ENCODE data around the gene ZNF664. TPM values are rescaled to one million over a fixed set of nuclear protein-coding genes. Genes with fewer than 3 reads are reported as not detected.

ZNF664 gene
- total and polyA plus RNA-seq, 2 donors (not counting 1 experiment from before 2014, with no cell fraction given) = 14.3 to 47.1 TPM

DNA sequence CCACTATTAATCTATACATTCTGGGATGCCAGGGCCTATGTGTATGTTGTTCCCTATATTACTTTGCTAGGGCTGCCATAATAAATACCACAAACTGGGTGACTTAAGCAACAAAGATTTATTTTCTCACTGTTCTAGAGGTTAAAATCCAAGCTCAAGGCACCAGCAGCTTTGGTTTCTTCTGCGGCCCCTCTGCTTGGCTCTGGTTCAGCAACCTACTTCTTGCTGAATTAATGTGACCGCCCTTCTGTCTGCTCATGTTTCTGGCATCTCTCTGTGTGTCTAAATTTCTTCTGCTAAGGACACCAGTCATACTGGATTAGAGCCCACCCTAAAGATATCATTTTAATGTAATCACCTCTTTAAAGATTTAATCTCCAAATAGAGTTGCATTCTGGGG, 84.7 kb downstream of the ZNF664 start:
- no peaks in the 10 kb centered on the region for H3K4me1 Mint-ChIP-seq
- intact Hi-C loops (cut with micrococcal nuclease) = no loop called here
- Histone ChIP-seq H4K20me1 (ENCODE audit: control insufficient read depth, insufficient read depth, low read length, poor library complexity, severe bottlenecking) (no peaks in the 10 kb centered on the region), H3K27ac (ENCODE audit: low read length in 2 of 2) (no peak overlapping the region), H3K9ac (ENCODE audit: low read length) (no peak overlapping the region), H2AFZ (ENCODE audit: insufficient read depth, low read depth, low read length, poor library complexity, severe bottlenecking) (no peak overlapping the region), H3K79me2 (ENCODE audit: control insufficient read depth, insufficient read depth, low read length) (no peaks in the 10 kb centered on the region), H3K4me2 (replicated peaks; ENCODE audit: low read depth, low read length, poor library complexity, severe bottlenecking) (no peak overlapping the region), H3K27me3 (replicated peaks in 1 of 4; ENCODE audit: control extremely low read depth in 1 of 4, control insufficient read depth in 3 of 4, insufficient read depth in 4 of 4, low read length in 3 of 4) (peaks cover 0 to 3% (median 0%) of the 10 kb centered on the region in 4 experiments), H3K4me1 (ENCODE audit: control insufficient read depth in 2 of 2, insufficient read depth in 2 of 2, low read length in 2 of 2) (no peaks in the 10 kb centered on the region), H3K36me3 (replicated peaks in 1 of 2; ENCODE audit: control extremely low read depth in 1 of 2, control insufficient read depth in 1 of 2, extremely low read depth in 1 of 2, insufficient read depth in 2 of 2, low read length in 1 of 2) (no peaks in the 10 kb centered on the region), H3K9me3 (ENCODE audit: control extremely low read depth in 1 of 3, control insufficient read depth in 2 of 3, insufficient read depth in 1 of 3, low read length in 2 of 3) (no peaks in the 10 kb centered on the region), H3K4me3 (ENCODE audit: control extremely low read depth in 1 of 5, extremely low read depth in 1 of 5, insufficient read depth in 1 of 5, low read depth in 2 of 5, low read length in 4 of 5) (no peak overlapping the region)
- ATAC-seq (ENCODE audit: low read depth) = no peak
- H3K4me3 Mint-ChIP-seq = no peak overlapping the region
- WGBS (ENCODE audit: insufficient coverage) = 100% methylated on average over 2 of the region's 2 CpGs
- POLR2A ChIA-PET = no interaction called here
- no peak overlapping the region for H3K27ac Mint-ChIP-seq
- CTCF ChIA-PET = no interaction called here
- DNase-seq = no peak
- no peaks in the 10 kb centered on the region for H3K9me3 Mint-ChIP-seq (ENCODE audit: insufficient read depth)
- TF ChIP-seq EZH2 (IDR thresholded peaks at IDR 0.05; ENCODE audit: borderline replicate concordance, insufficient read depth, low read depth, low read length, poor library complexity, severe bottlenecking) = no peak
- TF ChIP-seq, protein P1, sequence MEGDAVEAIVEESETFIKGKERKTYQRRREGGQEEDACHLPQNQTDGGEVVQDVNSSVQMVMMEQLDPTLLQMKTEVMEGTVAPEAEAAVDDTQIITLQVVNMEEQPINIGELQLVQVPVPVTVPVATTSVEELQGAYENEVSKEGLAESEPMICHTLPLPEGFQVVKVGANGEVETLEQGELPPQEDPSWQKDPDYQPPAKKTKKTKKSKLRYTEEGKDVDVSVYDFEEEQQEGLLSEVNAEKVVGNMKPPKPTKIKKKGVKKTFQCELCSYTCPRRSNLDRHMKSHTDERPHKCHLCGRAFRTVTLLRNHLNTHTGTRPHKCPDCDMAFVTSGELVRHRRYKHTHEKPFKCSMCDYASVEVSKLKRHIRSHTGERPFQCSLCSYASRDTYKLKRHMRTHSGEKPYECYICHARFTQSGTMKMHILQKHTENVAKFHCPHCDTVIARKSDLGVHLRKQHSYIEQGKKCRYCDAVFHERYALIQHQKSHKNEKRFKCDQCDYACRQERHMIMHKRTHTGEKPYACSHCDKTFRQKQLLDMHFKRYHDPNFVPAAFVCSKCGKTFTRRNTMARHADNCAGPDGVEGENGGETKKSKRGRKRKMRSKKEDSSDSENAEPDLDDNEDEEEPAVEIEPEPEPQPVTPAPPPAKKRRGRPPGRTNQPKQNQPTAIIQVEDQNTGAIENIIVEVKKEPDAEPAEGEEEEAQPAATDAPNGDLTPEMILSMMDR (IDR thresholded peaks at IDR 0.05) = no peak
- H3K27me3 Mint-ChIP-seq = peaks cover 34% of the 10 kb centered on the region

DNA sequence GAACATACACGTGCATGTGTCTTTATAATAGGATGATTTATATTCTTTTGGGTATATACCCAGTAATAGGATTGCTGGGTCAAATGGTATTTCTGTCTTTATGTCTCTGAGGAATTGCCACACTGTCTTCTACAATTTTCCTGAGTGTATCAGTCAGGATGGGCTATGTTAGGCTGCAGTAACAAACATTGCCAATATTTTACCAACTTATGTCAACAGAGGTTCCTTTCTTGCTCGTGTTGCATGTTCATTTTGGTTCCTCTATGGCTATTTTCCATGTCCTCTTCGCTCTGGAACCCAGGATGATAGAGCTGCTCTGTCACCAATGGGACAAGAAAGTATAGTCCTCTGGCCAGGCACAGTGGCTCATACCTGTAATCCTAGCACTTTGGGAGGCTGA, 86.7 kb downstream of the ZNF664 start:
- no peak overlapping the region for H3K4me2 ChIP-seq (replicated peaks; ENCODE audit: low read depth, low read length, poor library complexity, severe bottlenecking)
- peaks cover 0 to 3% (median 0%) of the 10 kb centered on the region in 3 donors for H3K9me3 ChIP-seq (ENCODE audit: control extremely low read depth in 1 of 3, control insufficient read depth in 2 of 3, insufficient read depth in 1 of 3, low read length in 2 of 3)
- POLR2A ChIA-PET = no interaction called here
- H3K36me3 ChIP-seq (replicated peaks in 1 of 2; ENCODE audit: control extremely low read depth in 1 of 2, control insufficient read depth in 1 of 2, extremely low read depth in 1 of 2, insufficient read depth in 2 of 2, low read length in 1 of 2) = no peaks in the 10 kb centered on the region
- H3K9me3 Mint-ChIP-seq (ENCODE audit: insufficient read depth) = no peaks in the 10 kb centered on the region
- no peak for TF ChIP-seq EZH2 (IDR thresholded peaks at IDR 0.05; ENCODE audit: borderline replicate concordance, insufficient read depth, low read depth, low read length, poor library complexity, severe bottlenecking)
- TF ChIP-seq, protein P1 (IDR thresholded peaks at IDR 0.05) = no peak
- CTCF ChIA-PET = no interaction called here
- no peaks in the 10 kb centered on the region for H3K4me1 ChIP-seq (ENCODE audit: control insufficient read depth in 2 of 2, insufficient read depth in 2 of 2, low read length in 2 of 2)
- WGBS (ENCODE audit: insufficient coverage) = 82% methylated on average over 2 of the region's 3 CpGs
- ATAC-seq (ENCODE audit: low read depth) = no peak
- no peaks in the 10 kb centered on the region for H3K4me1 Mint-ChIP-seq
- H3K4me3 Mint-ChIP-seq = no peak overlapping the region
- no peak overlapping the region for H3K27ac Mint-ChIP-seq
- no peaks in the 10 kb centered on the region for H4K20me1 ChIP-seq (ENCODE audit: control insufficient read depth, insufficient read depth, low read length, poor library complexity, severe bottlenecking)
- no peak overlapping the region for H3K27ac ChIP-seq (ENCODE audit: low read length in 2 of 2)
- no peak overlapping the region for H3K4me3 ChIP-seq (ENCODE audit: control extremely low read depth in 1 of 5, extremely low read depth in 1 of 5, insufficient read depth in 1 of 5, low read depth in 2 of 5, low read length in 4 of 5)
- no peak overlapping the region for H3K9ac ChIP-seq (ENCODE audit: low read length)
- H2AFZ ChIP-seq (ENCODE audit: insufficient read depth, low read depth, low read length, poor library complexity, severe bottlenecking) = no peak overlapping the region
- peaks cover 28% of the 10 kb centered on the region for H3K27me3 Mint-ChIP-seq
- intact Hi-C loops (cut with micrococcal nuclease) = no loop called here
- H3K79me2 ChIP-seq (ENCODE audit: control insufficient read depth, insufficient read depth, low read length) = no peaks in the 10 kb centered on the region
- DNase-seq = no peak
- peaks cover 0 to 3% (median 0%) of the 10 kb centered on the region in 4 experiments for H3K27me3 ChIP-seq (replicated peaks in 1 of 4; ENCODE audit: control extremely low read depth in 1 of 4, control insufficient read depth in 3 of 4, insufficient read depth in 4 of 4, low read length in 3 of 4)

Small RNA genes lying within 50 kb of the gene (small RNA-seq; reads per million reads assigned to genes)
- not detected for gene AC068790.4 (ENCODE audit: insufficient read length, low read depth, low replicate concordance)
- gene AC068790.6 (ENCODE audit: insufficient read length, low read depth, low replicate concordance) = not detected

Other genes starting within 250 kb of the ZNF664 start
- gene DNAH10, start 210.9 kb upstream of the ZNF664 start, total RNA-seq = 0.66 and 0.99 TPM in 2 replicates
- gene DNAH10, start 210.9 kb upstream of the ZNF664 start, polyA plus RNA-seq = 0.24 and 0.55 TPM in 2 replicates
- gene CCDC92, start 384 bp upstream of the ZNF664 start, total RNA-seq = 33.6 and 36.2 TPM in 2 replicates
- gene CCDC92, start 384 bp upstream of the ZNF664 start, polyA plus RNA-seq = 26.6 and 28.5 TPM in 2 replicates